ENCODE data around the gene NUAK2.
A peak's percentile ranks its signal among the peaks of the same experiment; 100 is the strongest.

NUAK2 gene

DNA sequence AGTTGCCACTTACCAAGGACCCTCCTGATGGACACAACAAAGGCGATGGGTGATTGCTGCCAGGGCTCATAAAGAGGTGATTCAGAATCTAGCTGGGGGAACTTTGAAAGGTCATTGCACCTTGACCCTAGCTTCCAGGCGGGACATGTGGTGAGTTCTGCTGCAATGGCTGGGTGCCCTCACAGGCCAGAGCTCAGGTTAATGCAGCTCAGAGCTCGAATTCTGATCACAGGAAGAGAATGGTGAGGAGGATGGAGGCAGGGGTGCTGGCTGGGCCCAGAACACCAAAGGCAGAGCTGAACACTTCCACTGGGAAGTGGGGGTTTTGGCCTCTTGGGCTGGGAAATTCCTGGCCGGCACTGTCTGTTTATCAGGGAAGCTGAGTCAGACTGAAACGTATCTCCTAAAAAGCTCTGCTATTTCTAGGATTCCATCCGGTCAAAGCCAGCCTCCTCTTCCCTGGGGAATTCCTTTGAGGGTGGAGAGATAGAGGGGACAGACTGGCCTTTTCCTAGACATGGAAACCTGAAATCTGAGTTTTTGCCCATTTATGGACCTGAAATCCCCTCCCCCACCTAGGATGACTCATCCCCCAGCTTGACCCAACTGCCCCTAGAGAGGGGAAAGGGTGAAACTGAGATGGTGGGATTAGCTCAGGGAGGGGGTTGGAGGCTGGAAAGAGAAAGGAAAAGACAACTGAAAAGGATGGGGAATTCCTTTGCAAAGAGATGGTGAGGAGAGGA lies 27.2 kb downstream of the NUAK2 start:
- DNase-seq (ENCODE audit: low spot score) = peak; percentile 86
- peak overlapping the region; percentile 88 for H2BK120ac ChIP-seq (ENCODE audit: low read depth, low read length)
- H2BK15ac ChIP-seq (ENCODE audit: low read length) = no peak overlapping the region
- no peak overlapping the region for H4K8ac ChIP-seq (ENCODE audit: low read depth, low read length)
- H4K91ac ChIP-seq (ENCODE audit: low read depth, low read length, poor library complexity) = peak overlapping the region; percentile 35
- no peaks in the 10 kb centered on the region for H3K36me3 ChIP-seq (replicated peaks in 1 of 2; ENCODE audit: control insufficient read depth in 2 of 2, insufficient read depth in 2 of 2, low read length in 2 of 2)
- H3K9me3 ChIP-seq (replicated peaks in 1 of 2; ENCODE audit: control insufficient read depth in 2 of 2, insufficient read depth in 1 of 2, low read depth in 1 of 2, low read length in 2 of 2) = no peaks in the 10 kb centered on the region
- no peak overlapping the region for H3K23ac ChIP-seq (ENCODE audit: low read depth, low read length, poor library complexity)
- H3K27ac ChIP-seq (replicated peaks; ENCODE audit: low read length) = peak overlapping the region; percentile 98
- H3K9ac ChIP-seq (ENCODE audit: low read depth, low read length, poor library complexity) = no peak overlapping the region
- peak overlapping the region; percentile 44 for H2AK5ac ChIP-seq (ENCODE audit: low read depth, low read length)
- peak overlapping the region; percentile 56 for H3K4ac ChIP-seq (ENCODE audit: low read length)
- peak overlapping the region; percentile 93 for H3K18ac ChIP-seq (ENCODE audit: low read length)
- no peaks in the 10 kb centered on the region for H3K27me3 ChIP-seq (ENCODE audit: control insufficient read depth in 3 of 3, insufficient read depth in 3 of 3, low read depth in 1 of 3, low read length in 3 of 3)
- peak overlapping the region; percentile 57 for H3K4me2 ChIP-seq (ENCODE audit: insufficient read depth, low read length, poor library complexity, severe bottlenecking)
- peak overlapping the region; percentile 66 for H2AFZ ChIP-seq (ENCODE audit: low read length)
- no peak overlapping the region for H3K4me3 ChIP-seq (ENCODE audit: low read length in 2 of 2)
- H2BK5ac ChIP-seq (ENCODE audit: low read length) = peak overlapping the region; percentile 72
- H3K4me1 ChIP-seq (ENCODE audit: control insufficient read depth in 2 of 2, insufficient read depth in 1 of 2, low read depth in 1 of 2, low read length in 2 of 2) = peaks cover 38 to 41% of the 10 kb centered on the region in 2 donors
- H3K79me1 ChIP-seq (ENCODE audit: low read depth, low read length) = no peaks in the 10 kb centered on the region
- peak overlapping the region; percentile 34 for H2BK12ac ChIP-seq (ENCODE audit: low read length)
- H3K14ac ChIP-seq (ENCODE audit: low read length) = no peak overlapping the region
- no CpG with 5 or more reads among the region's 6 CpGs for WGBS, 2 donors (ENCODE audit: extremely low coverage in 2 of 2, insufficient read length in 2 of 2, insufficient replicate concordance in 1 of 2)

DNA sequence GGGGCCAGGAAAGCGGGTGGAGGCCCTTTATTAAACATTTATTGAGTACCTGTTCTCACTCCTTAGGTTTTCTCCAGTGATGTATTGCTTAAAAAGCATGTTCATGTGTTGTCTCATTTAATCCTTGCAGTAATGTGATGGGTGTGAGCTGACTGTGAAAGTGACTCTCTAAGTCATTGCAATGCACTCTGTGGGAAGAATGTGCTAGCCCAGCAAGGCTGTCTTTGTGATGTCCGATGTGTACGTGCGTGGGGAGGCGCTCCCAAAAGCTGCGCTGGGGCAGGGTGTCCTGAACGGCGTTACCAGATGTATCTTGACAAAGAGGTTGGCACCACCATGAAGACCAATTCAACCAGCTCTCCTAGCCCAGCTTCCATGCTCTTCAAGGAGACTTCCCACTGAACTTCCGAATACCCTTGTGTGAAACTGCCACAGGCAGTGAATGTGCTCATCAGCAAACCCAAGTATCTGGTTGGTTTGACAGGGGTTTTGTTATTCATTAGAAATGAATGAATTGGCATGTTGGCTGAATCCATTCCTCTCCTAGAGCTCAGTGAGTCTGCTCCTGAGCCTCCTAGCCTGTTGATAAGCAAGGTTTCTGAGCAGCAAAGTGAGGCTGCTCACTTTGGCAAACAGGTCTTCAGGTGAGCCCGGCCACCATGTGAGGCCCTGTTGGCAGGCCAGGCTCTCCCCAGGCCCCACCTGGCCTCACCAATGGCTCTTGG lies 28.0 kb downstream of the NUAK2 start:
- Histone ChIP-seq H3K14ac (ENCODE audit: low read length) (peak overlapping the region; percentile 10), H3K4me1 (ENCODE audit: control insufficient read depth in 2 of 2, insufficient read depth in 1 of 2, low read depth in 1 of 2, low read length in 2 of 2) (peaks cover 33 to 36% of the 10 kb centered on the region in 2 donors), H3K9ac (ENCODE audit: low read depth, low read length, poor library complexity) (no peak overlapping the region), H2BK120ac (ENCODE audit: low read depth, low read length) (peak overlapping the region; percentile 16), H4K8ac (ENCODE audit: low read depth, low read length) (no peak overlapping the region), H3K79me1 (ENCODE audit: low read depth, low read length) (no peaks in the 10 kb centered on the region), H3K27ac (replicated peaks; ENCODE audit: low read length) (peak overlapping the region; percentile 98), H3K9me3 (replicated peaks in 1 of 2; ENCODE audit: control insufficient read depth in 2 of 2, insufficient read depth in 1 of 2, low read depth in 1 of 2, low read length in 2 of 2) (no peaks in the 10 kb centered on the region), H2BK12ac (ENCODE audit: low read length) (peak overlapping the region; percentile 34), H2BK15ac (ENCODE audit: low read length) (no peak overlapping the region), H3K36me3 (replicated peaks in 1 of 2; ENCODE audit: control insufficient read depth in 2 of 2, insufficient read depth in 2 of 2, low read length in 2 of 2) (no peaks in the 10 kb centered on the region), H3K18ac (ENCODE audit: low read length) (peak overlapping the region; percentile 93), H2BK5ac (ENCODE audit: low read length) (peak overlapping the region; percentile 72), H3K27me3 (ENCODE audit: control insufficient read depth in 3 of 3, insufficient read depth in 3 of 3, low read depth in 1 of 3, low read length in 3 of 3) (no peaks in the 10 kb centered on the region), H2AFZ (ENCODE audit: low read length) (no peak overlapping the region), H4K91ac (ENCODE audit: low read depth, low read length, poor library complexity) (peak overlapping the region; percentile 22), H3K4me3 (ENCODE audit: low read length in 2 of 2) (no peak overlapping the region), H3K4me2 (ENCODE audit: insufficient read depth, low read length, poor library complexity, severe bottlenecking) (no peak overlapping the region), H3K4ac (ENCODE audit: low read length) (no peak overlapping the region), H2AK5ac (ENCODE audit: low read depth, low read length) (peak overlapping the region; percentile 44), H3K23ac (ENCODE audit: low read depth, low read length, poor library complexity) (no peak overlapping the region)
- DNase-seq (ENCODE audit: low spot score) = no peak
- WGBS, 2 donors (ENCODE audit: extremely low coverage in 2 of 2, insufficient read length in 2 of 2, insufficient replicate concordance in 1 of 2) = no CpG with 5 or more reads among the region's 10 CpGs

DNA sequence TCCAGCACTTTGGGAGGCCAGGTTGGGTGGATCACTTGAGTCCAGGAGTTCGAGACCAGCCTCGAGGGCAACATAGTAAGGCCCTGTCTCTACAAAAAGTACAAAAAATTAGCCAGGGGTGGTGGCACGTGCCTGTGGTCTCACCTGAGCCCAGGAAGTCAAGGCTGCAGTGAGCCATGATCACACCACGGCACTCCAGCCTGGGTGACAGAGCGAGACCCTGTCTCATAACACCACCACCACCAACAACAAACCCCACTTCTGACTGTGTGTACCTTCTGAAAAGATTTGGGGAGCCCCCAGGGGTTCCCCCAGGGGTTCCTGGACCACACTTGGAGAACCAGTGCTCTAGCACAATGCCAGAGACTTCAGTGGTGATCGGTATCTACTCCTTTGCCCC lies 29.9 kb downstream of the NUAK2 start:
- peak overlapping the region; percentile 8 for H2BK12ac ChIP-seq (ENCODE audit: low read length)
- H3K4ac ChIP-seq (ENCODE audit: low read length) = no peak overlapping the region
- H3K4me3 ChIP-seq (ENCODE audit: low read length in 2 of 2) = no peak overlapping the region
- H3K79me1 ChIP-seq (ENCODE audit: low read depth, low read length) = no peaks in the 10 kb centered on the region
- no peak overlapping the region for H4K91ac ChIP-seq (ENCODE audit: low read depth, low read length, poor library complexity)
- no peak overlapping the region for H4K8ac ChIP-seq (ENCODE audit: low read depth, low read length)
- H3K23ac ChIP-seq (ENCODE audit: low read depth, low read length, poor library complexity) = no peak overlapping the region
- H2AFZ ChIP-seq (ENCODE audit: low read length) = no peak overlapping the region
- H3K27ac ChIP-seq (replicated peaks; ENCODE audit: low read length) = no peak overlapping the region
- H3K14ac ChIP-seq (ENCODE audit: low read length) = no peak overlapping the region
- H3K4me2 ChIP-seq (ENCODE audit: insufficient read depth, low read length, poor library complexity, severe bottlenecking) = no peak overlapping the region
- H3K4me1 ChIP-seq (ENCODE audit: control insufficient read depth in 2 of 2, insufficient read depth in 1 of 2, low read depth in 1 of 2, low read length in 2 of 2) = peaks cover 36 to 45% of the 10 kb centered on the region in 2 donors
- H3K18ac ChIP-seq (ENCODE audit: low read length) = no peak overlapping the region
- no peaks in the 10 kb centered on the region for H3K27me3 ChIP-seq (ENCODE audit: control insufficient read depth in 3 of 3, insufficient read depth in 3 of 3, low read depth in 1 of 3, low read length in 3 of 3)
- no peak overlapping the region for H2BK5ac ChIP-seq (ENCODE audit: low read length)
- no peak overlapping the region for H2AK5ac ChIP-seq (ENCODE audit: low read depth, low read length)
- H3K36me3 ChIP-seq (replicated peaks in 1 of 2; ENCODE audit: control insufficient read depth in 2 of 2, insufficient read depth in 2 of 2, low read length in 2 of 2) = no peaks in the 10 kb centered on the region
- no peaks in the 10 kb centered on the region for H3K9me3 ChIP-seq (replicated peaks in 1 of 2; ENCODE audit: control insufficient read depth in 2 of 2, insufficient read depth in 1 of 2, low read depth in 1 of 2, low read length in 2 of 2)
- no peak overlapping the region for H2BK15ac ChIP-seq (ENCODE audit: low read length)
- DNase-seq (ENCODE audit: low spot score) = no peak
- no peak overlapping the region for H2BK120ac ChIP-seq (ENCODE audit: low read depth, low read length)
- no peak overlapping the region for H3K9ac ChIP-seq (ENCODE audit: low read depth, low read length, poor library complexity)
- WGBS, 2 donors (ENCODE audit: extremely low coverage in 2 of 2, insufficient read length in 2 of 2, insufficient replicate concordance in 1 of 2) = no CpG with 5 or more reads among the region's 6 CpGs

Data from neuronal stem cell (in vitro differentiated cells).